ENCODE results near the gene NDFIP1. TPM values are rescaled to one million over a fixed set of nuclear protein-coding genes. Genes with fewer than 3 reads are reported as not detected.
A peak's percentile ranks its signal among the peaks of the same experiment; 100 is the strongest.

Gene NDFIP1
- total and polyA plus RNA-seq, 2 of the 8 experiments (the other 6 are each of a cell fraction or from before 2014, with no cell fraction given), result 8.8 to 27.1 TPM

DNA sequence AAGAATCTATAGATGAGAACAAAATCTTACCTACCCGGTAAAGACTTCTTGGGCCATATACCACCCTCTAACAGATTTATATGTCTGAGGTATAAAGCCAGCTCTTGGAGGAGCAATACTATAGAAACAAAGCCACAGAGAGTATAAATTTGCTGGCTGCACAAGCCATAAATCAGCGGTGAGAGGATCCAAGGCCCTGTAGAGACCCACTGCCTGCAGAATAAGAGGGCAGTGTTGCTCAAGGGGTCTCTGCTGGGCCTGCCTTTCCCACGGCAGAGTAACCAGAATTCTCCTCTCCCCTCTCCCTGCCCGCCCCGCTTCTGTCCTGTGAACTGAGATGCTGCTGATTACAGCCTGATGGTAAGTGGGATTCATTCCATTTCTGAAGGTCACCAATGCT lies 89.2 kb downstream of the NDFIP1 start:
- Histone ChIP-seq H2BK20ac (ENCODE audit: low read length) (no peak overlapping the region; the same call in 1 of the 2 replicates), H3K9ac (replicated peaks in 1 of 4; ENCODE audit: extremely low read depth in 1 of 4, low read depth in 3 of 4, low read length in 3 of 4) (no peak overlapping the region), H3K9me3 (ENCODE audit: insufficient read depth in 2 of 2, low read depth in 1 of 2, low read length in 1 of 2) (no peaks in the 10 kb centered on the region), H2AK5ac (ENCODE audit: low read depth, low read length) (no peak overlapping the region), H3K23me2 (ENCODE audit: low read depth, low read length) (no peaks in the 10 kb centered on the region), H4K5ac (ENCODE audit: insufficient read length, low read depth, low read length) (no peak overlapping the region), H3K23ac (ENCODE audit: insufficient read length) (no peak overlapping the region), H4K8ac (ENCODE audit: extremely low read depth, insufficient read depth, low read length) (no peak overlapping the region), H3K4me1 (replicated peaks in 1 of 4; ENCODE audit: control insufficient read depth in 3 of 4, insufficient read depth in 4 of 4, low read length in 3 of 4) (peaks cover 0 to 3% (median 1%) of the 10 kb centered on the region in 4 experiments; a peak in 4 of 7 replicates), H3K4me2 (ENCODE audit: insufficient read depth in 1 of 2, low read depth in 2 of 2, low read length in 2 of 2) (no peak overlapping the region), H3K56ac (replicated peaks; ENCODE audit: insufficient read length, low read depth, low read length) (no peak overlapping the region), H2BK5ac (ENCODE audit: low read depth, low read length) (peak overlapping the region; percentile 17; the same call in 1 of the 2 replicates), H2BK120ac (replicated peaks; ENCODE audit: low read depth, low read length) (no peak overlapping the region), H2AFZ (ENCODE audit: low read length) (no peak overlapping the region), H4K20me1 (replicated peaks in 1 of 2; ENCODE audit: control insufficient read depth in 1 of 2, insufficient read depth in 2 of 2, low read length in 2 of 2) (no peaks in the 10 kb centered on the region), H3K79me2 (ENCODE audit: control insufficient read depth in 1 of 2, insufficient read depth in 2 of 2, low read length in 2 of 2) (no peaks in the 10 kb centered on the region), H3K18ac (ENCODE audit: extremely low read depth, low read length) (0 out of 2 replicates have a peak overlapping the region, but pooled peaks have one; percentile 3), H3K27me3 (replicated peaks in 1 of 4; ENCODE audit: control insufficient read depth in 3 of 4, extremely low read depth in 1 of 4, insufficient read depth in 3 of 4, low read length in 3 of 4) (peaks cover 0 to 2% (median 0%) of the 10 kb centered on the region in 4 experiments; a peak in 1 of 7 replicates), H4K91ac (replicated peaks; ENCODE audit: insufficient read length, low read length) (peak overlapping the region; percentile 61), H2BK12ac (ENCODE audit: low read depth, low read length) (0 out of 2 replicates have a peak overlapping the region, but pooled peaks have one; percentile 70), H3K14ac (ENCODE audit: insufficient read length) (no peak overlapping the region), H3K4me3 (ENCODE audit: extremely low read depth in 1 of 4, insufficient read depth in 2 of 4, low read depth in 3 of 4, low read length in 4 of 4) (no peak overlapping the region), H3K36me3 (ENCODE audit: control insufficient read depth in 2 of 4, insufficient read depth in 4 of 4, low read length in 3 of 4) (no peaks in the 10 kb centered on the region), H2BK15ac (ENCODE audit: low read length) (0 out of 2 replicates have a peak overlapping the region, but pooled peaks have one; percentile 3), H3K79me1 (ENCODE audit: low read depth, low read length) (no peaks in the 10 kb centered on the region), H3K27ac (ENCODE audit: low read depth, low read length) (no peak overlapping the region), H3K4ac (replicated peaks; ENCODE audit: insufficient read length, low read depth, low read length) (no peak overlapping the region)
- DNase-seq (ENCODE audit: low read depth in 1 of 2, low spot score in 2 of 2), result no peak
- no peak for FAIRE-seq
- 95% methylated on average over 5 of the region's 5 CpGs; no CpG with 5 or more reads in 1 of the 2 experiments for WGBS, 2 experiments (ENCODE audit: extremely low coverage in 1 of 2, insufficient coverage in 1 of 2, insufficient read length in 1 of 2, insufficient replicate concordance in 2 of 2, low coverage in 1 of 2, low lambda C conversion rate in 2 of 2, missing lambda C conversion rate in 1 of 2)
- no peak for TF ChIP-seq BRCA1 (IDR thresholded peaks at IDR 0.05; ENCODE audit: low read depth, low read length)
- TF ChIP-seq GABPA (IDR thresholded peaks at IDR 0.05; ENCODE audit: borderline replicate concordance, insufficient read depth, low read length), result no peak
- no peak for TF ChIP-seq CHD1 (IDR thresholded peaks at IDR 0.05; ENCODE audit: low read depth, low read length)
- no peak for TF ChIP-seq KDM4A (IDR thresholded peaks at IDR 0.05; ENCODE audit: low read depth, low read length, severe bottlenecking)
- TF ChIP-seq TCF12 (IDR thresholded peaks at IDR 0.05; ENCODE audit: low read depth, low read length), result no peak
- TF ChIP-seq BACH1 (IDR thresholded peaks at IDR 0.05; ENCODE audit: low read length), result no peak
- ChIA-PET POLR2A (ENCODE audit: partially characterized antibody) (interaction anchor here (1.1 to 1.8 kb wide), 3 partner anchors 8 to 31 kb away, joined by 3 to 4 read pairs (median 3); no protein-coding TSS in a partner anchor), CTCF (ENCODE audit: partially characterized antibody) (interaction anchor here (0.7 to 0.8 kb wide), 2 partner anchors 23 to 254 kb away, joined by 3 read pairs; no protein-coding TSS in a partner anchor)
